Astrocyte (in vitro differentiated cells and primary cell): ENCODE results near the gene ARMH1.

Experiments
- CTCF ChIP-seq: IDR thresholded peaks from 2 replicates; pipeline ENCODE4 v1.5.1; 2011; ENCODE audit warnings: low read depth, mild to moderate bottlenecking, inconsistent platforms, low read length, moderate library complexity; ENCODE audit not compliant: insufficient read depth
- EZH2 ChIP-seq: IDR thresholded peaks from 2 replicates; pipeline ENCODE4 v1.6.1; 2012; ENCODE audit warnings: mild to moderate bottlenecking, low read length, inconsistent platforms; ENCODE audit not compliant: insufficient read depth

GRCh38 chr1:44673675-44674112, 820 bp upstream of the ARMH1 start:
- TF ChIP-seq CTCF (no peak), EZH2 (no peak)
